ENCODE data around the gene RNU7-1. TPM values are rescaled to one million over a fixed set of nuclear protein-coding genes. Genes with fewer than 3 reads are reported as not detected.

The RNU7-1 gene
- total RNA-seq, 2 experiments from 2014 or later = not detected

GRCh38 chr12:6909421-6910145, 34.0 kb upstream of the RNU7-1 start:
- no peak overlapping the region for H3K4me3 Mint-ChIP-seq
- POLR2A ChIA-PET = no interaction called here
- no peaks in the 10 kb centered on the region for H3K27me3 Mint-ChIP-seq
- no peaks in the 10 kb centered on the region for H3K9me3 Mint-ChIP-seq
- CTCF ChIA-PET = interaction anchor here (1.5 to 5.6 kb wide), 4 partner anchors 14 to 37 kb away, joined by 3 to 31 read pairs (median 6); partner anchors contain the start of genes C12orf57, RNU7-1 and SPSB2
- H3K36me3 Mint-ChIP-seq (ENCODE audit: low read depth) = no peaks in the 10 kb centered on the region
- DNase-seq = no peak
- peaks cover 15% of the 10 kb centered on the region for H3K4me1 Mint-ChIP-seq
- H3K27ac Mint-ChIP-seq = no peak overlapping the region

GRCh38 chr12:6912164-6912935, 31.3 kb upstream of the RNU7-1 start:
- Mint-ChIP-seq H3K4me3 (peak overlapping the region; percentile 84), H3K4me1 (peaks cover 39% of the 10 kb centered on the region), H3K27me3 (no peaks in the 10 kb centered on the region), H3K9me3 (no peaks in the 10 kb centered on the region), H3K36me3 (ENCODE audit: low read depth) (peaks cover 13% of the 10 kb centered on the region), H3K27ac (peak overlapping the region; percentile 82)
- CTCF ChIA-PET = interaction anchor here (0.5 to 6.3 kb wide), 11 partner anchors 9 to 197 kb away, joined by 3 to 39 read pairs (median 4); partner anchors contain the start of genes ATN1 and SPSB2
- DNase-seq = no peak
- POLR2A ChIA-PET = no interaction called here

GRCh38 chr12:6914246-6914946, 29.2 kb upstream of the RNU7-1 start, which contains the start of gene ENO2:
TSS of gene ENO2 (plus strand) at chr12:6914580. CDS start at chr12:6915833, 1,253 bp downstream.
- Mint-ChIP-seq H3K4me1 (peaks cover 43% of the 10 kb centered on the region), H3K27me3 (no peaks in the 10 kb centered on the region), H3K9me3 (no peaks in the 10 kb centered on the region), H3K27ac (peak within 1 kb of the TSS; percentile 91), H3K4me3 (peak within 1 kb of the TSS; percentile 84), H3K36me3 (ENCODE audit: low read depth) (peaks cover 24% of the 10 kb centered on the region)
- POLR2A ChIA-PET = interaction anchor here (0.5 kb wide), 2 partner anchors 23 to 34 kb away, joined by 3 to 4 read pairs; no protein-coding TSS in a partner anchor
- CTCF ChIA-PET = interaction anchor here (0.6 to 6.3 kb wide), 7 partner anchors 8 to 569 kb away, joined by 3 to 39 read pairs (median 4); partner anchors contain the start of gene ATN1
- DNase-seq = peak; percentile 78

GRCh38 chr12:6914947-6915788, 28.4 kb upstream of the RNU7-1 start:
- H3K27me3 Mint-ChIP-seq = no peaks in the 10 kb centered on the region
- peaks cover 31% of the 10 kb centered on the region for H3K36me3 Mint-ChIP-seq (ENCODE audit: low read depth)
- DNase-seq = no peak
- POLR2A ChIA-PET = no interaction called here
- peak overlapping the region; percentile 91 for H3K27ac Mint-ChIP-seq
- H3K4me3 Mint-ChIP-seq = peak overlapping the region; percentile 84
- peaks cover 49% of the 10 kb centered on the region for H3K4me1 Mint-ChIP-seq
- CTCF ChIA-PET = interaction anchor here (0.6 to 6.3 kb wide), 8 partner anchors 9 to 570 kb away, joined by 3 to 39 read pairs (median 4); partner anchors contain the start of gene ATN1
- no peaks in the 10 kb centered on the region for H3K9me3 Mint-ChIP-seq

- Mint-ChIP-seq H3K9me3 (no peaks in the 10 kb centered on the region), H3K4me1 (peaks cover 49% of the 10 kb centered on the region), H3K27ac (peak overlapping the region; percentile 85), H3K27me3 (no peaks in the 10 kb centered on the region), H3K4me3 (peak overlapping the region; percentile 84), H3K36me3 (ENCODE audit: low read depth) (peaks cover 31% of the 10 kb centered on the region)
- DNase-seq = no peak
- ChIA-PET CTCF (interaction anchor here (1.3 to 6.3 kb wide), 7 partner anchors 8 to 47 kb away, joined by 3 to 39 read pairs (median 6); partner anchors contain the start of genes ATN1 and LRRC23), POLR2A (no interaction called here)
These were observed 27.8 kb upstream of the RNU7-1 start for GRCh38 chr12:6915789-6916285.

GRCh38 chr12:6916426-6917200, 27.0 kb upstream of the RNU7-1 start:
- Mint-ChIP-seq H3K4me1 (peaks cover 49% of the 10 kb centered on the region), H3K27ac (peak overlapping the region; percentile 73), H3K4me3 (peak overlapping the region; percentile 84), H3K9me3 (no peaks in the 10 kb centered on the region), H3K36me3 (ENCODE audit: low read depth) (peaks cover 34% of the 10 kb centered on the region), H3K27me3 (no peaks in the 10 kb centered on the region)
- DNase-seq = no peak
- POLR2A ChIA-PET = interaction anchor here (1.3 kb wide), 1 partner anchor 9 kb away, joined by 4 read pairs; no protein-coding TSS in a partner anchor
- CTCF ChIA-PET = interaction anchor here (0.8 to 6.3 kb wide), 9 partner anchors 9 to 44 kb away, joined by 3 to 39 read pairs (median 5); partner anchors contain the start of genes ATN1, C12orf57, LRRC23 and RNU7-1

GRCh38 chr12:6917491-6918231, 26.0 kb upstream of the RNU7-1 start:
- no peaks in the 10 kb centered on the region for H3K27me3 Mint-ChIP-seq
- H3K4me3 Mint-ChIP-seq = no peak overlapping the region
- peaks cover 42% of the 10 kb centered on the region for H3K36me3 Mint-ChIP-seq (ENCODE audit: low read depth)
- no peak overlapping the region for H3K27ac Mint-ChIP-seq
- ChIA-PET POLR2A (interaction anchor here (1.3 kb wide), 1 partner anchor 10 kb away, joined by 4 read pairs; no protein-coding TSS in a partner anchor), CTCF (interaction anchor here (0.8 to 6.3 kb wide), 8 partner anchors 8 to 45 kb away, joined by 3 to 39 read pairs (median 5); partner anchors contain the start of genes ATN1, C12orf57, LRRC23 and RNU7-1)
- DNase-seq = no peak
- H3K4me1 Mint-ChIP-seq = peaks cover 53% of the 10 kb centered on the region
- no peaks in the 10 kb centered on the region for H3K9me3 Mint-ChIP-seq

GRCh38 chr12:6919588-6919987, 24.0 kb upstream of the RNU7-1 start:
- Mint-ChIP-seq H3K27me3 (no peaks in the 10 kb centered on the region), H3K4me1 (peaks cover 54% of the 10 kb centered on the region), H3K27ac (no peak overlapping the region), H3K9me3 (no peaks in the 10 kb centered on the region), H3K36me3 (ENCODE audit: low read depth) (peaks cover 49% of the 10 kb centered on the region), H3K4me3 (no peak overlapping the region)
- POLR2A ChIA-PET = no interaction called here
- no peak for DNase-seq
- CTCF ChIA-PET = interaction anchor here (0.7 to 1.7 kb wide), 2 partner anchors 13 to 25 kb away, joined by 3 to 4 read pairs; partner anchors contain the start of genes C12orf57 and RNU7-1

GRCh38 chr12:6921539-6921938, 22.1 kb upstream of the RNU7-1 start:
- DNase-seq = no peak
- H3K9me3 Mint-ChIP-seq = no peaks in the 10 kb centered on the region
- H3K27me3 Mint-ChIP-seq = no peaks in the 10 kb centered on the region
- POLR2A ChIA-PET = no interaction called here
- peaks cover 51% of the 10 kb centered on the region for H3K4me1 Mint-ChIP-seq
- peaks cover 43% of the 10 kb centered on the region for H3K36me3 Mint-ChIP-seq (ENCODE audit: low read depth)
- no peak overlapping the region for H3K4me3 Mint-ChIP-seq
- H3K27ac Mint-ChIP-seq = no peak overlapping the region
- CTCF ChIA-PET = interaction anchor here (0.8 to 1.2 kb wide), 3 partner anchors 10 to 85 kb away, joined by 3 to 4 read pairs (median 4); no protein-coding TSS in a partner anchor

Data from activated CD4-positive, alpha-beta T cell treated with anti-CD3 and anti-CD28 coated beads, Interleukin-2, amount 10 ng/mL, durations not matched to agents 7 days and 5 days (primary cell).